CD4-positive, alpha-beta T cell treated with Interferon alpha-2 for 1 hour (primary cell): ENCODE data around the gene MFN1.

Source experiments
- DNase-seq, 2 donors: peaks; one replicate each; pipeline ENCODE4 v3.0.0-alpha.2; 2020 to 2022

Gene MFN1

GRCh38 chr3:179432451-179432850, 84.9 kb downstream of the MFN1 start:
- DNase-seq = no peak

GRCh38 chr3:179436517-179436916, 89.0 kb downstream of the MFN1 start:
- DNase-seq = no peak

GRCh38 chr3:179438841-179439240, 91.3 kb downstream of the MFN1 start:
- DNase-seq = peak; percentile 7 to 70
